Pons (tissue), 1 donor: ENCODE data around the gene NR2F1-AS1.

ENCODE experiments used
- DNase-seq: peaks from one replicate; pipeline ENCODE4 v3.0.0-alpha.2; 2016; ENCODE audit warnings: low spot score

The NR2F1-AS1 gene

GRCh38 chr5:93384026-93384425, 197.0 kb downstream of the NR2F1-AS1 start:
- no peak for DNase-seq

- DNase-seq: no peak
These were observed 198.7 kb downstream of the NR2F1-AS1 start for GRCh38 chr5:93382188-93382825.

GRCh38 chr5:93381057-93381456, 200.0 kb downstream of the NR2F1-AS1 start:
- no peak for DNase-seq

- DNase-seq: no peak
These were observed 202.9 kb downstream of the NR2F1-AS1 start for GRCh38 chr5:93378073-93378472.

GRCh38 chr5:93371893-93372292, 209.1 kb downstream of the NR2F1-AS1 start:
- DNase-seq: no peak

GRCh38 chr5:93364378-93364777, 216.6 kb downstream of the NR2F1-AS1 start:
- no peak for DNase-seq

- no peak for DNase-seq
These were observed 220.5 kb downstream of the NR2F1-AS1 start for GRCh38 chr5:93360436-93361088.

GRCh38 chr5:93359960-93360305, 221.1 kb downstream of the NR2F1-AS1 start:
- DNase-seq: no peak
